ENCODE data around the gene DMC1.

- TF ChIP-seq CTCF (IDR thresholded peaks at IDR 0.05; ENCODE audit: extremely low read depth in 1 of 2, insufficient read depth in 1 of 2, low read depth in 1 of 2, low read length in 2 of 2) (no peak), POLR2A (IDR thresholded peaks at IDR 0.05; ENCODE audit: low read depth, low read length) (no peak), FOS (IDR thresholded peaks at IDR 0.05; ENCODE audit: borderline replicate concordance, insufficient read depth, low read length) (no peak), MAX (IDR thresholded peaks at IDR 0.05; ENCODE audit: insufficient read depth, insufficient read length) (no peak)
These were observed 46.5 kb downstream of the DMC1 start for GRCh38 chr22:38523479-38523878.

All from endothelial cell of umbilical vein (primary cell).